Ascending aorta (tissue), 2 donors: Measurements from ENCODE around the gene ENPP7. TPM values are rescaled to one million over a fixed set of nuclear protein-coding genes. Genes with fewer than 3 reads are reported as not detected.

Source experiments
- DNase-seq, 2 donors: peaks; one replicate each; pipeline ENCODE4 v3.0.0-alpha.2; 2019; ENCODE audit warnings: low spot score in 2 of 2
- H3K27ac ChIP-seq, 2 donors: fragments of 200-600 bp; sonication (generic); one replicate each; pipeline ENCODE4 v1.5.1; 2016 to 2017; ENCODE audit warnings: mild to moderate bottlenecking in 1 of 2
- H3K27me3 ChIP-seq: fragments of 200-600 bp; sonication (generic); one replicate; pipeline ENCODE4 v1.5.1; 2017
- H3K36me3 ChIP-seq, 2 donors: fragments of 200-600 bp; sonication (generic); one replicate each; pipeline ENCODE4 v1.5.1; 2016
- H3K4me1 ChIP-seq, 2 donors: fragments of 200-600 bp; sonication (generic); one replicate each; pipeline ENCODE4 v1.5.1; 2016 to 2017; ENCODE audit warnings: mild to moderate bottlenecking in 1 of 2
- H3K4me3 ChIP-seq, 2 donors: fragments of 200-600 bp; sonication (generic); one replicate each; pipeline ENCODE4 v1.5.1; 2016 to 2017; ENCODE audit warnings: mild to moderate bottlenecking in 1 of 2
- H3K9me3 ChIP-seq, 2 donors: fragments of 200-600 bp; sonication (generic); one replicate each; pipeline ENCODE4 v1.5.1; 2016
- intact Hi-C: fragments of 100-400 bp; cut with DNase I; formaldehyde crosslinking; loops from one replicate; pipeline ENCODE4 v1.15.1; 2023
- total RNA-seq: library from RNA; depleted of rRNA; stranded (reverse); fragments of >200 nt; gene quantifications from one replicate; pipeline ENCODE4 v1.1.0, GENCODE V29; 2016
- TF ChIP-seq, protein P1 (sequence below), 3 experiments: fragments of 200-600 bp in 2 of 3; fragments of 450-650 bp in 1 of 3; sonication (generic) in 2 of 3; IDR thresholded peaks; one replicate each; pipeline ENCODE4 v1.5.1; 2016 to 2019; ENCODE audit warnings: antibody characterized with exemption in 3 of 3, mild to moderate bottlenecking in 1 of 3, moderate library complexity in 1 of 3

The ENPP7 gene
- total RNA-seq, 1 donor from 2014 or later, result 2.2 TPM

DNA sequence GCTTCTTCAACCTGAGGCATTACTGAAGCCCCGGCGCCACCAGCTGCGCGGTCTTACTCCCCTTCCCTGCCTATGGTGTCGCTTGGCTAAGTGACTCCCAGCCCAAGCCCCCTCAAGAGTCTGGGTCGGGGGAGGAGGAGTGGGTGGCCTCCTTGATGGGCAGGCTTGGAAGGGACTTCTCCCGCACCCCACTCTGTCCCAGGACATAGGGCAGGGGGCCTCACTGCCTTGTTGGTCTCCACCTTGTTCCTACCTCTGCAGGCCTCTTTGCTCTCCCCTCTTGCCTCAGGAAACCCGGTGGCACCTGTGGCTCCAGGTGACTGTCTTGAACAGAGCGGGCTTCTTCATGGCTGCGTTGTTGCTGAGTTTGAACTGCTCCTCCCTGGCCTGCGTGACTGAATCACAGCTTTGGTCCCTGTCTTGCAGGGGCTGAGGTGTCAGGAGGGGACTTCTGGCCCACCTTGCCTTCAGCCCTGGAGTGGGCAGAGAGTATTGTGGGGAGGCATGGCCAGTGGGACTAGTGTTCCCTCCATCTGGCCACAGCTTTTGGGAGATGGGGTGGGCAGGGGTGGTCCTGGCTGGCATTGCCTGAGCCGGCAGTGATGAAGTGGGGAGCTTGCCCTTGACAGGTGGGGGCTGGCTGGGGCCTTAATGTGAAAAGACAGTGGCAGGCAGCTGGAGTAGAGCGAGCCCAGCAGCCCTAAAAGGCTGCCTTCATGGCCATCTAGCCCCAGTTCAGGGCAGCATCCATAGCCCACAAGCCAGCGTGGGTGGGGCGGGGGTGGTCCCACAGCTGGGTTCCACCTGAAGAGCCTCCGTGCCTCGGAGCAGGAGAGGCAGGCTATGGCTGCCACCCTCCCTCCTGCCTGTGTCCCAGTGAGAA lies 54.5 kb downstream of the ENPP7 start:
- intact Hi-C loops, result no loop called here
- Histone ChIP-seq H3K4me3 (no peak overlapping the region), H3K27me3 (peaks cover 13% of the 10 kb centered on the region), H3K9me3 (no peaks in the 10 kb centered on the region), H3K36me3 (no peaks in the 10 kb centered on the region), H3K4me1 (no peaks in the 10 kb centered on the region), H3K27ac (no peak overlapping the region)
- TF ChIP-seq, protein P1, sequence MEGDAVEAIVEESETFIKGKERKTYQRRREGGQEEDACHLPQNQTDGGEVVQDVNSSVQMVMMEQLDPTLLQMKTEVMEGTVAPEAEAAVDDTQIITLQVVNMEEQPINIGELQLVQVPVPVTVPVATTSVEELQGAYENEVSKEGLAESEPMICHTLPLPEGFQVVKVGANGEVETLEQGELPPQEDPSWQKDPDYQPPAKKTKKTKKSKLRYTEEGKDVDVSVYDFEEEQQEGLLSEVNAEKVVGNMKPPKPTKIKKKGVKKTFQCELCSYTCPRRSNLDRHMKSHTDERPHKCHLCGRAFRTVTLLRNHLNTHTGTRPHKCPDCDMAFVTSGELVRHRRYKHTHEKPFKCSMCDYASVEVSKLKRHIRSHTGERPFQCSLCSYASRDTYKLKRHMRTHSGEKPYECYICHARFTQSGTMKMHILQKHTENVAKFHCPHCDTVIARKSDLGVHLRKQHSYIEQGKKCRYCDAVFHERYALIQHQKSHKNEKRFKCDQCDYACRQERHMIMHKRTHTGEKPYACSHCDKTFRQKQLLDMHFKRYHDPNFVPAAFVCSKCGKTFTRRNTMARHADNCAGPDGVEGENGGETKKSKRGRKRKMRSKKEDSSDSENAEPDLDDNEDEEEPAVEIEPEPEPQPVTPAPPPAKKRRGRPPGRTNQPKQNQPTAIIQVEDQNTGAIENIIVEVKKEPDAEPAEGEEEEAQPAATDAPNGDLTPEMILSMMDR (IDR thresholded peaks at IDR 0.05), result no peak
- no peak for DNase-seq

DNA sequence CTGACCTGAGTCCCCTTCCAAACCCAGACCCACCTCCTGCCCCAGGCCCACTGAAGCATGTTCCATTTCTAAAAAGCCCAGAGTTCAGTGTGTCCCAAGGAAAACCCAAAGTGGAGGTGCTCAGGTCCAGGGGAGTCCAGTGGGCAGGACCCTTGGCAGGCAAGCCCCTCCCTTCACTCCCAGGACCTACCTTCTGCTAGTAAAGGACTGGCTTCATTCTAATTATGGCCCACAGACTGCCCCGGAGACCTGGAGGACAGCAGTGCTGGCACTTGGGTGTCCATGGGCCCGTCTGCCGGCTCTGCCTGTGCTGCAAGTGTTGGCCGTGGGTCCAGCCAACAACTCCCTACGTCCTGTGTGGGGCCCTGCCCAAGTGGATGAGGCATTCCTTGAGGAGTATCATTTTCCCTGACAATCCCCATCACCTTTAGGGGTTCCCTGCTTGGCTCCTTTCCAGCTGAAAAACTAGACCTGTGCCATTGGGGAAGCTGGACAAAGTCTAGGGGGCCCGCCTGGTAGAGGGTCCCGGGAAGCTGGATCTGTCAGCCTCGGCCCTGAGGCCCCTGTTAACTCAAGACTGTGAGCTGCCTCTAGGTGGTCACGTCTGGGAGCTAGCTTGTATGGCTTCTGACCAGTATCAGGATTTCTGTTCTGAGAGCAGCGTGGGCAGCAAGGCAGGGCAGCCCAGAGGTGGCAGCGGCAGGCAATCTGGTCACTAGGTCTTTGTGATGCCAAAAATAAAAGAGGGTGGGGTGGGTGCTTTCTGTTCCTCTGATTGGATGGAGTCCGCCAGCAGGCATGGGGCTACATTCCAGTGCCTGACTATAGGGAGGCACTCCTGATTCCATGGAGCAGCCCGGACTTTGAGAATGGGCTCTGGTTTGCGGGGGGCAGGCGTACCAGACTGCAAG lies 55.4 kb downstream of the ENPP7 start:
- peaks cover 22% of the 10 kb centered on the region for H3K27me3 ChIP-seq
- no peak for DNase-seq
- H3K27ac ChIP-seq, result no peak overlapping the region
- H3K4me3 ChIP-seq, result no peak overlapping the region
- no peaks in the 10 kb centered on the region for H3K9me3 ChIP-seq
- H3K4me1 ChIP-seq, result no peaks in the 10 kb centered on the region
- TF ChIP-seq, protein P1 (IDR thresholded peaks at IDR 0.05), result no peak
- intact Hi-C loops, result no loop called here
- no peaks in the 10 kb centered on the region for H3K36me3 ChIP-seq

DNA sequence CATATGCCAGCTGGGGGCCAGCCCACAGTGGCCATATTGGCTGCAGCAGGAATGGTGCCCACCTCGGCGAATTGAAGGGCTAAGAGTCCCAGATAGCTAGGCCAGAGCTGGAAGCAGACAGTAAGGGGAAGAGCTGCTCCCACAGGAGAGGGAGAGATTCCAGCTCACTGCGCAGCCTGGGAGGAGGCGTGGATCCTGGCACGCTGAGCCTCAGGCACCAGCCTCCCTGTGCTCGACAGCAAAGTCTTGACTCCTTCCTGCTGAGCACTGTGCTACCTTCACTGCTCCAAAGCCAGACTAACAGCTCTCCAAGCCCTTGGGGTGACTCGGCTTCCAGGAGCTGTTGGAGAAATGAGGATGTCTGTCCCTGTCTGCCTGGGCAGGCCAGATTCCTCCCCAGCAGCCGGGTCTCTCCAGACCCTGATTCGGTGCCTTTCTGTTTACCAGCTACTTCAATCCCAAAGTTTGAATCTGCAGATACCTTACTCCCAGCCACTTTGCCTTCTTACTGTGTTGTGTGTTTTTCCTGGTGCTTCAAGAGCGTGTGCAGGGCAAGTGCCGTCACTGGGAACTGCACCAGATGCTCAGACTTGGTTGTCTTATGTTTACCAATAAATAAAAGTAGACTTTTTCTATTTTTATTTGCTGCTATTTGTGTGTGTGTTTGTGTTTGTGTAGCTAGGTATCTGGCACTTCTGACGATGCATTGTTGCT lies 56.3 kb downstream of the ENPP7 start:
- Histone ChIP-seq H3K27me3 (peaks cover 32% of the 10 kb centered on the region), H3K4me1 (peaks cover 0 to under 1% of the 10 kb centered on the region in 2 donors), H3K4me3 (no peak overlapping the region), H3K27ac (no peak overlapping the region), H3K9me3 (no peaks in the 10 kb centered on the region), H3K36me3 (no peaks in the 10 kb centered on the region)
- intact Hi-C loops, result no loop called here
- no peak for DNase-seq
- TF ChIP-seq, protein P1 (IDR thresholded peaks at IDR 0.05), result no peak

DNA sequence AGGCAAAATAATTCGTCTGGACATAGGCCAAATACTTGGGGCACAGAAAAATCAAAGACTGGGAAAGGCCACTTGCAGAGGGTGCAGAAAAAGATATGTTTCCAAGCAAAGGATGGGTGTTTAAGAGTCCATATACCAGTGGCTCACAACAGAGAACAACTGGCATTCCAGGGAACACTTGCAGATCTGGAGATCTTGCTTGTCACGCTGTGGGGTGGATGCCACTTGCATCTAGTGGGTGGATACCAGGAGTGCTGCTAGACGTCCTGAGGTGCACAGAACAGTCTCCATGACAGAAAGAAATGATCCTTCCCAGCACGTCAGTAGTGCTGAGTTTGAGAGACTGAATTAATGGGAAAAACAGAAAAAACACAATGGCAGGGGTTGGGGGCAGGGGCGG lies 57.7 kb downstream of the ENPP7 start:
- Histone ChIP-seq H3K4me3 (no peak overlapping the region), H3K9me3 (no peaks in the 10 kb centered on the region), H3K36me3 (no peaks in the 10 kb centered on the region), H3K27me3 (peaks cover 43% of the 10 kb centered on the region), H3K27ac (no peak overlapping the region), H3K4me1 (peaks cover 2 to 12% of the 10 kb centered on the region in 2 donors)
- DNase-seq, result no peak
- TF ChIP-seq, protein P1 (IDR thresholded peaks at IDR 0.05), result no peak
- intact Hi-C loops, result no loop called here
